GM19043 (cell line): Measurements from ENCODE around the gene DRD5.
A peak's percentile ranks its signal among the peaks of the same experiment; 100 is the strongest.

Source experiments
- ATAC-seq: cut with Tn5 transposase; IDR thresholded peaks from one replicate; pipeline ENCODE4 v1.9.1; 2021; ENCODE audit warnings: low read depth; ENCODE audit not compliant: unreplicated experiment

The DRD5 gene

DNA sequence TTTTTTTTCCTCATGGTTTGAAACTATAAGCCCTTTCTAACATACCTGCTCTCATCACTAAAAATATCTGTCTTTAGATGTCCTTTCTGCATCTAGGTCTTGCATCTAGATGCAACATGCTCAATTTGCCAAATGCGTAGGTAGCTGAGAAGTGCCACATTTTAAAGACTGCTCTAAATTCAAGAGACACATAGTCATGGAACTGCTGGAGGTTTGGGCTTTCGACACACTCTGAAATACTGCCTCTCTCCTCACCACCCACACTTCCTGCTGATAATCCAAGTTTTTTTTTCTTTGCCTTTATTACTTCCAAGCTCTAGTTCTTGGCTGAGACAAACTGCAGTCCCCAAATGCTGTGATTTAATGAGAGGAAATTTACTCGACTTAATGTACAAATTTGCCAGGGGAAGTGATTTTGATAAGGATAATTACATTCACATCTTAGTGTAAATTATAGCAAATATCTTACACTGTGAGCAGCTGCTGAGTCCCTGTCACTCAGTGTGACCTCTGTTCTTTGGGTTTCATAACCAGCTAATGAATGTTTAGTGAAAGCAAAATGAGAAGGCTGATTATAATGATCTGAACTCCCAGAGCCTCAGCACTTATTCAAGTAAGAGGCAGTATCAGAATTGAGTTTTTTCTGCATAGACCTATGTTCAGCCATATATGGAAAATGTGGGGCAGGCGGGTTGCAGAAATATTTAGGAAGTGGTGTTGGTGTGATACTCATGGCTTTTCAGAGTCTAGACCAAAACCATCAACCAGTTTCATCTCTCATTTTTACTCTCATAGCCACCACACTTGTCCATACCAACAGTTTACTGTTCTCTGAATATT lies 31.3 kb downstream of the DRD5 start:
- ATAC-seq, result peak; percentile 90

DNA sequence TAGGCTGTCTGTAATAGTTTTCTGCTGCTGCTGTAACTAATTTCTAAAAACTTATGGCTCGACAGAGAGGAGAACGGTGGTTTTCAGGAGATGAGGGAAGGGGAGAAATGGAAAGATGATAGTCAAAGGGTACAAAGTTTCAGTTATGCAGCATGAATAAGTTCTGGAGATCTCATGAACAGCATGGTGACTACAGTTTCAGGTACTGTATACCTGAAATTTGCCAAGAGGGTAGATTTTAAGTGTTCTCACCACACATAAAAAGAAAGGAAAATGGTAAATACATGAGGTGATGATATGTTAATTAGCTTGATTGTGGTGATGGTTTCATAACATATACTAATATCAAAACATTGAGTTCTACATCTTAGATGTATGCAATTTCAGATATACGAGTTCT lies 34.9 kb downstream of the DRD5 start:
- ATAC-seq, result no peak

DNA sequence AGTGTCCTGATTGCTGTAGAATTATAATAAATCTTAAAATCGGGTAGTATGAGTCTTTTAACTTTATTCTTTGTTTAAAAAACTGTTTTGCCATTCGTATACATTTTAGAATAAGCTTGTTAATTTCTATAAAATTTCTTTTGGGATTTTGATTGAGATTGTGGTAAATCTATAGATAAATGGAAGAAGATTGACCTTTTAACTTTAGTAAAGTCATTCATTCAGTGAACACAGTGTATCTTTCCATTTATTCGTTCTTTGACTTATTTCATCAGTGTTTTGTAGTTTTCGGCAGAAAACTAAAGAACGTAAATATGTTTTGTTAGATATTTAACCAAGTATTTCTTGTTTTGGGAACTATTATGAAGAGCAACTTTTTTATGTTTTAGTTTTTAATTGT lies 38.9 kb downstream of the DRD5 start:
- ATAC-seq, result no peak

GRCh38 chr4:9825049-9825448 lies 43.6 kb downstream of the DRD5 start:
- ATAC-seq, result no peak

GRCh38 chr4:9826551-9826950 lies 45.1 kb downstream of the DRD5 start:
- no peak for ATAC-seq

DNA sequence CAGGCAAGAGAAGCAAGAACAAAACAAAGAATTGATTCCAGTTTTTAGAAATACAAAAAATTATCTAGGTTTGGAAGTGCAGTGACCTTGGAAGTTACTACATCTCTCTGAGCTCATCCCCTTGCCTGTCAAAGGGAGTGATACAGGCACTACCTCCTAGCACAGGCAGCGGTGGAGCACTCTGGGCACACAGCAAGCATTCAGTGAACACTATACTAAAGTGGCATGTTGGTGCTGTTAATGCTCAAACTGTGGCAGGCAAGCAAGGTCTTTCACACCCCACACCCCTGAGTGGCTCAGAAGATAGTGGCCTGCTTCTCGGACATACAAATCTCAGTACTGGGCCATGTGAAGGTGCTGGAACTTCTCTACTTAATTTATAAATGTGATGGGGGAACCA lies 51.2 kb downstream of the DRD5 start:
- ATAC-seq, result no peak

DNA sequence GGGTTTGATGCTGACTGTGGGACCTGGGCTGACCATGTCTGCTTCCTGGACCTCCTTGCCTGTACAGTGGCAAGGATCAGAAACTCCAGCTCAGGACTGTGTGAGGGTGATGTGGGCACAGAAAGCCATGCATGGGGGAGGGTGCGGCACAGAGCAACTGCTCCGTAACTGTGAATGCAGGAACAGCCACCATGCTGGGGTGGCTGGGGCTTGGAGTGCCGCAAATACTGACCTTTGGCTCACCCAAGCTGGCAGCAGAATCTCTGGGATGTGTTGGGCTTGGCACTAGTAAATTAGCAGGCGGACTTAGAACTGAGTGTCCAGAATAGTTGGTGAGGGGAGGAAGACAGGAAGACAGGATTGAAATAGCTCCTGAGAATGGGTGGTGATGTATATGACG lies 52.0 kb downstream of the DRD5 start:
- no peak for ATAC-seq
